ENCODE data around the gene IDH3B.
"Not testable (repeated sequence)": the region's sequence is repeated elsewhere in the genome, so short reads cannot be mapped to it uniquely, and the experiment has no call there.

IDH3B gene

DNA sequence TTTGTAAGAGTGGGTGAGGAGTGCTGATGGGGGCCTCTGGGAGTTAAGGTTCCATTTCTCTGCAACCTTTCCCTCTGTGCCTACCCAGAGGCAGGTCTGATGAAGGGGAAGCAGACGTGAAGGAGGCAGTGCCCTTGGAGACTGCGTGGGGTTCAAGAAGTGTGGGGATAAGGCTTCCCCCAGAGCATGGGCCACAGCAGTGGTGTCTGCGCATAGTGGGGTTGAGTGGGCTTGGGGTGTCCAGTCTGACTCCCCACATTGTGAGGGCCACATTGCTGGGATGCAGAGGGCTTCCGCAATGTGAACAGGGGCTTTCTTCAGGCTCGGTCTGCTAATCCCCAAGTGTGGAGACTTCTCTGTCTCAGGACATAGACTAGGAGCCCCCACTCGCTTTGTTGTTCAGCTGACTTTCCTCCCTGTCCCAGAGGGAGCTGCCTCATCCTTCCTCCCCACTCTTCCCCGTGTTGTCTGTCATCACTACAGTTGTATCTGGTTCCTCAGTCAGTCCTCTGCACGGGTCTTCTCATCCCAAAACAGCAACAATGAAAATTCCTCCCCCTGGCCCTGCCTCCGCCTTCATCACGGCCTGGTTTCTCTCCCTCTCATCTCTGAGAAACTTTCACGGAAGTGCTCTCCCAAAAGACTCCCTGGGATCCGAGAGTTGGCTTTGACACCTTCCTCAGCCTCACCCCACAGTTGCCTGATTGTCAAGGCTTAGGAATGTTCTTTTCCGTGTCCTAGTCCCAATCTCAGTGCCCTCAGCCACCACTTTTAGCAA lies 31.4 kb upstream of the IDH3B start:
- in situ Hi-C loops (cut with MboI; ENCODE audit: low sequenced_read_pairs): no loop called here

DNA sequence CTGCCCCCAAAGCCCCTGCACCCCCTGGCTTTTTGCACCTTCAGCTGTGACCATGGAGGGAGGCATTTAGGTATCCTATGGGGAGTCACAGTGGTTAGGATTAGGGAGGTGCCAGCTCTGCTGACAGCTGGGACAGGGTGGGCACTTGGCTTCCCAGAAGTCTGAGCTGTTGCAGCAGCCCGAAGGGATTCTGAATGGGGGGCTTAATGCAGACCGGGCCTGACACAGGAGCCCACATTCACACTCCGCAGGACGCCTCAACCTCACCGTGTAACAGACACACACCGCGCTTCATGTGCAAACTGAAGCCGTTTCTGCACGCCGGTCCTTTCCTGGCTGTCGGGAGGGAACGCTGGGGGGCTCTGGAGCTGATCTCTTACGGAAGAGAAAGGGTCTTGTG lies 30.5 kb upstream of the IDH3B start:
- in situ Hi-C loops (cut with MboI; ENCODE audit: low sequenced_read_pairs): no loop called here

GRCh38 chr20:2694008-2694471 lies 30.0 kb upstream of the IDH3B start:
- in situ Hi-C loops (cut with MboI; ENCODE audit: low sequenced_read_pairs): no loop called here

DNA sequence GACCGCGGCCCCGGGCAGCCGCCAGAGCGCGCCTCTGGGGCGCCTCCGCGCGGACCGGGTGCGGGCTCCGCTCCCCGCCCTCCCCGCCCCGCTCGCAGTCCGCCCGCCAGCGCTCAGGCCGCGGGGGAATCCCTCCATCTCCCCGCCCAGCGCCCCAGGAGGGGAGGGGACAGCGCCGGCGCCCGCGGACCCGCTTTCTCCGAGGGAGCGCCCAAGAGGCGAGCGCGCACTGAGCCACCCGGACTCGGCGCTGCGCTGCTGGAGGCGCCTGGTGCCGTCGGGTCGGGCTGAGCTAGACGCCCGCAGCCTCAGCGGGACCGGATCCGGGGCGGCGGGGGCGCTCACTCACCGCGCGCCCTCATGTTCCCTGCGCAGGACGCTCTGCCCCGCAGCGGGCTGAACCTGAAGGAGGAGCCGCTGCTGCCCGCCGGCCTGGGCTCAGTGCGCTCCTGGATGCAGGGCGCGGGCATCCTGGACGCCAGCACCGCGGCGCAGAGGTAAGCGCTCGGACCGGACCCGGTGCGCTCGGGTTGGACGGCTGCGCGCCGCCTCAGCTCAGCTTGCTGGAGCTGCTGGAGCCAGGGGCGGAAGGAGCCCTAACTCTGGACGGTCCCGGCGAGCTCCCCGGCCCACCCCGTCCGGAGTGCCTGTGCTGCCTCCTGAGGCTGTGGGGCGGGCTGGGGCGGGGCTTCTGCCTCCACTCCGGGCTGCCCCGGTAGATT lies 29.4 kb upstream of the IDH3B start:
- in situ Hi-C loops (cut with MboI; ENCODE audit: low sequenced_read_pairs): no loop called here

DNA sequence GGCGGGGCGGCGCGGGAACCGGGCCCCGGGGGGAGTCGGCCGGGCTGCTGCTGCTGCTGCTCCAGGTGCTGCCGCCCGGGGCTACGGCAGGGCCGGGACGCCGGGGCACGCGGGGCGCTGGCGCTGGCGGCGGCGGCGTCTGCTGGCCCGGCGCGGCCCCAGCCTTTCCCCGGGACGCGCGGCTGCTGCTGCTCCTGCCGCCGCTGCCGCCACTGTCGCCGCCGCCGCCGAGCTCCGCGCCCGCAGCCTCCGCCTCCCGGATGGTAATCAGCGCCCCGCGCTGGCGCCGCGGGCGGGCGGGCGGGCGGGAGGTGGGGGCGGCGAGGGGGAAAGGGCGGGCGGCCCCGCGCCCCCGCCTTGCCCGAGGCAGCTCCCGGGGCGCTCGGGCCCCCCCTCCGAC lies 28.9 kb upstream of the IDH3B start:
- in situ Hi-C loops (cut with MboI; ENCODE audit: low sequenced_read_pairs): no loop called here

DNA sequence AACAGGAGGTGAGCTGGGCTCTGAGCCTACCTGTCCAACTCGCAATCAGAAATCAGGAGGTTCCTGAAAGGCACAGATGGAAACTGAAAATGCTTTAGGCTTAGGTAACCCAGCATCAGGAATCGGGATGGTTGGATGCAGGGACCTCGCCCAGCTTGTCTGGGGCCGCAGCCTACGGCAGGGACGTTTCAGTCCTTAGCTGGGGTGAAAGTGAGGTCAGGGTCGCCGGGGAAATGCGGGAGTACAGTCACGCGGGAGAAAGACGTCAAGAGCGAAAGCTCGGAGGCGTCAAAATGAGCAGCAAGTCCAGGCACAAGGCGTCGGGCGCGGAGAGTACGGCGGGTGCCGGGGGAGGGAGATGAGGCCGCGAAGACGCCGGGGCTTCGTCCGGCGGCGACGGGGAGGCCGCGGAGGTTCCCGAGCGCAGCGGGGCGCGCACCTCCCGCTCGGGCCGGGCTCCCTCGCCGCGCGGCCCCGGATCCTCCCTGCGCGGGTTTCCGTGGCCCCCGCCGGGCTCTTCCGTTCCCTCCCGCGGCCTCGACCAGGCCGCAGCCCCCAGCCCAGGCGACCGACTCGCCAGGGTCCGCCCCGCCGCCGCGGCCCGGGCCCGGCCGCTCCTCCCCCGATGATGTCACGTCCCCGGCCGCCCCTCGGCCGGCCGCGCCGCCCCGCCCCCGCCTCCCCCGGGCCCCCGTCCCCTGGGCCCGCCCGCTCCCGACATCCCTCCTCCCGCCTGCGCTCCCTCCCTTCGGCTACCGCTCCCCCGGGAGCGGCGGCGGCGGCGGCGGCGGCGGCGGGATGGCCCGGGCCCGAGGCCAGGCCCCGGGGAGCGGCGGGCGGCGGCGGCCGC lies 28.2 kb upstream of the IDH3B start, which contains the start of gene EBF4:
TSS of gene EBF4 (plus strand) at position 745 of the 850 bp plus-strand sequence. CDS start 866 bp downstream, outside the sequence.
- in situ Hi-C loops (cut with MboI; ENCODE audit: low sequenced_read_pairs): no loop called here

DNA sequence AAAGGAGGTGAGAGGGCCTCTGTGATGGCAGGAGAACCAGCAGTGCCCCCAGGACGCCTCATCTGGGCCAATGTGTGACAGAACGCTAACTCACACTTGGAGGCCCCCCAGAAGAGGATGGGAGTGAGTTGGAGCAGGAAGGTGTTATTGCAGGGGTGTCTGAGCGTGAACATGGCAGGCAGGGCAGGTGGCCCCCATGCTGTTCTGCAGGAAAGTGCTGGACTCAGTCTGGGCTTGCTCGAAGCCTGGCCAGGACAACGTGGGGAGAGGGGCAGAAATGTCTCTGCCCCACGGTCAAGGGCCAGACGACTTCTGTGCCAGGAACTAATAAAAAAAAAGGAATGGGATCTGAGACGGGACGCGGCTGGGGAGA lies 27.6 kb upstream of the IDH3B start:
- in situ Hi-C loops (cut with MboI; ENCODE audit: low sequenced_read_pairs): no loop called here

DNA sequence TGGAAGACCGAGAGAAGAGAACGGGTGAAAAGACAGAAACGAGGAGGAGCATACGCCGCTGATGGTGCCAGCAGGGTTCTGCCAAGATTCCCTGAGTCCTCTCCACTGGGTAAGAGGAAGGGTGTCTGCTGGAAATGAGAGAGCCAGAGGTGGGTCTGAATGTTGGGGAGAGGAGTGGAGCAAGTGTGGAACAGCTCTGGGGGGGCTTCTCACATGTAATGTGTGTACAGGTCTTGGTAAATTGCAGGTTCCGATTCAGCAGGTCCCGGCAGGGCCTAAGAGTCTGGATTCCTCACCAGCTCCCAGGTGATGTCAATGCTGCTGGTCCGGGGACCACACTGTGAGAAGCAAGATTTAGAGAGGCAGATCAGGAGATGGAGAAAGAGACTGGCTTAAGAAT lies 27.1 kb upstream of the IDH3B start:
- in situ Hi-C loops (cut with MboI; ENCODE audit: low sequenced_read_pairs): no loop called here

- in situ Hi-C loops (cut with MboI; ENCODE audit: low sequenced_read_pairs): no loop called here
These were observed 26.7 kb upstream of the IDH3B start for GRCh38 chr20:2690718-2691117.

- in situ Hi-C loops (cut with MboI; ENCODE audit: low sequenced_read_pairs): no loop called here
These were observed 26.2 kb upstream of the IDH3B start for GRCh38 chr20:2690213-2690612.

DNA sequence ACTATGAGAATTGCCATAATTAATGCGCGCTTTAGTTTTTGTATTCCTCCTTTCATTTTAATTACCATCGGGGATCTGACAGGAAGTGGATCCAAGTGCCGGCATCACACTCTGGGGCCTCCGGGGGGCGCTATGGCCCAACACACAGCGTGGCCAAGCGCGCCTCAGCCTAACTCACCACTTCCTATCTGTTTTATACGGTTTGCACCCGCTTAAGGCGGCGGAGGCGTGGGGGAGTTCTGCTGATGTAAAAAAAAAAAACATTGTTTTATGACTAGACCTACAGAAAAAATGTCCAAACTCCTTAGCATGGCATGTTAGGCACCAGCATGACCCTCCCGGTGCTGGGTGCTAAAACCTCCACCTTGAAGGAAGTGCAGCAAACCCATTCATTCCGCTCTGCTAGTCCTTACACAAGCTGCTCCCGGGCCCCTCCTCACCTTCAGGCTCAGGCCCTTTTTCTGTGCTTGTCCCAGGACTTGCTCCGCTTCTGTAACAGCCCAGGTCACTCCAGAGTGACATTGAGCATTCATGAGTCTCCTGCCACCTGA lies 24.1 kb upstream of the IDH3B start:
- in situ Hi-C loops (cut with MboI; ENCODE audit: low sequenced_read_pairs): no loop called here

GRCh38 chr20:2687514-2687913 lies 23.5 kb upstream of the IDH3B start:
- in situ Hi-C loops (cut with MboI; ENCODE audit: low sequenced_read_pairs): no loop called here

DNA sequence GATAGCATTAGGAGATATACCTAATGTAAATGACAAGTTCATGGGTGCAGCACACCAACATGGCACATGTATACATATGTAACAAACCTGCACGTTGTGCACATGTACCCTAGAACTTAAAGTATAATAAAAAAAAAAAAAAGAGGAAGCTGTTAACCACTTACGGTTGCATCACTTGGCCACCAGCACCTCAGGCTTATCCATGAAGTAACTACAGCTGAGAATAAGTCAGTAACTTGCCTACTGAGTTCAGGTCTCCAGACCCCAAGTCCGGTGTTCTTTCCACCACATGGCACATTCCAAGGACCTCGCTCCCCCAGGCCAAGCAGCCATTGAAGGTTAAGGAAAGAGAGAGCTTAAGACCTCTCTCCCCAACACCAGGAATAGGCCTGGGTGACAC lies 20.8 kb upstream of the IDH3B start:
- in situ Hi-C loops (cut with MboI; ENCODE audit: low sequenced_read_pairs): not testable (repeated sequence)

DNA sequence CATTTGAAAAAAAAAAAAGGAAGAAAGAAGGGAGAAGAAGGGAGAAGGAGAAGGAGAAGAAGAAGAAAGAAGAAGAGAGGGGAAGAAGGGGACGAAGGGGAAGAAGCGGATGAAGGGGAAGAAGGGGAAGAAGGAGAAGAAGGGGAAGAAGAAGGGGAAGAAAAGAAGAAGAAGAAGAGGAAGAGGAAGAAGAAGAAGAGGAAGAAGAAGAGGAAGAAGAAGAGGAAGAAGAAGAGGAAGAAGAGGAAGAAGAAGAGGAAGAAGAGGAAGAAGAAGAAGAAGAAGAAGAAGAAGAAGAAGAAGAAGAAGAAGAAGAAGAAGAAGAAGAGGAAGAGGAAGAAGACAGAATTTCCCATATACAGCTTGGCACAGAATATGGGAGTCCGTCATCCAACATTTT lies 18.0 kb upstream of the IDH3B start:
- in situ Hi-C loops (cut with MboI; ENCODE audit: low sequenced_read_pairs): not testable (repeated sequence)

DNA sequence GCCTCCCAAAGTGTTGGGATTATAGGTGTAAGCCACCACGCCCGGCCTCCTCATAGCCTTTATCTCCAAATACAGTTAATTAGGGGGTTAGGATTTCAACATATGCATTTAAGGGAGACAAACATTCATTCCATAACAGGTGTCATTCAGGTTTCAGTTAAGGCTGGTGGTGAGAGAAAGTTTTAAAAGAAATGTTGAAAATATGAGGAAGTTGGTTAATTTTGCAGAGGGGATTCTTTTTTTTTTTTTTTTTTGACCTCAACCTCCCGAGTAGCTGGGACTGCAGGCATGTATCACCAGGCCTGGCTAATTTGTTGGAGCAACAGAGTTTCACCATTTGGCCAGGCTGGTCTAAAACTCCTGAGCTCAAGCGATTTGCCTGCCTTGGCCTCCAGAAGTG lies 16.0 kb upstream of the IDH3B start:
- in situ Hi-C loops (cut with MboI; ENCODE audit: low sequenced_read_pairs): no loop called here

DNA sequence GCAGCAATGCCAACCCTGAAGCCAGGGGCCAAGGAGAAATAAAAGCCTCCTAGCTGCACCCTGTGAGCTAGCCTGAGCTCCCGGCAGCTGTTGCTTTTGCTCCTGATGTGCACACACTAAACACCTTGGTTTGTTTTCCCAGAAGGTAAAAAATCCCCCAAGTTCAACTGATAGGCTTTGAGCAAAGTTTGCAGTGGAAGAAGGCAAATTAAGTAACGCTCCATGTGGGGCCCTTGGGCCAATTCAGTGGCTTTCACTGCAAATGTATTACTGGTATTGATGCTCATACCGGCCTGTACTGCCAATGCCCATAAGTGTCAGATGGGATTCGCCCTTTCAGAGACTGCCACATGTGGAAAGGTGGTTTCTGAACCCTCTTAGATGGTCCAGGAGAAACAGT lies 9.4 kb upstream of the IDH3B start:
- in situ Hi-C loops (cut with MboI; ENCODE audit: low sequenced_read_pairs): no loop called here

- in situ Hi-C loops (cut with MboI; ENCODE audit: low sequenced_read_pairs): no loop called here
These were observed 8.4 kb upstream of the IDH3B start for GRCh38 chr20:2672446-2672845.

DNA sequence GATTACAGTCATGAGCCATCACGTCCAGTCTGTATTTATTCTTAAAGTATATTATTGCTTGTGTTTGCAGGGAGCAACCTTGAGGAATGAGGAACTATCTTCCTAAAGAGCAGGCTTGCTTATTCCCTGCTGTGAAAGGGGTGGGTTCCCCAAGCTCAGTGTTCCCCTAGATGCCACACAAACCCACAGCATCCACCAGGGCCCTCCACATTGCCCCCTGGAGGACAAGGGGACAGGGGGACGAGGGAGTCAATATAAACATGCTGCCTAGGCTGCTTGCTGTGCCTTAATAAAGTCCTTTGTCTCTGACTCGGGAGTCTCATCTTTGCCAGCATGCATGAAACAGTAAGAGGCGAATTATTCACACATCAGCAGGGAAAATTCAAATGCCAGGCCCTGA lies 8.0 kb upstream of the IDH3B start:
- in situ Hi-C loops (cut with MboI; ENCODE audit: low sequenced_read_pairs): no loop called here

DNA sequence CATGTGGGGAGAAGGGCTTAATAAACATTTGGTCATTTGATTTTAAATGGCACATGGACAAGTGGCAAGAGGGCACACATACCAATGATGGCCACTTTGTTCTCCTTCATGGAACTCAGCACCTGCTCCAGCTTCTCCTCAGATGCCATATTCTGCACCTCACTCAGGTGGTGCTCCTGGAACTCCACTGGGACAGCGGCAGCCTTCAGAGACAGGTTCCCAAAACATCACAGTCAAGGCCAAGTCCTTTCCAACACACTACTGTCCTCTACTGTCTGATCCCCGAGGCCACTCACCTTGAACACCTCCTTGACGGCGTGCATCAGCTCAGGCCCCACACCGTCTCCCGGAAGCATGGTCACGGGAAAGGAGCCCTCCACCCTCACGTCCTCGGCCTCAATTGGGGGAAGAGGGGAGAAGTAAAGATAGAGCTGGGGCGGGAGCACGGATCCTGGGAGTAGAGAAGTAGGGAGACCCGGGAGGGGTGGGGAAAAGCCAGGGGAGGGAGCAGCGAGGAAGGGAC lies 591 bp downstream of the IDH3B start:
- in situ Hi-C loops (cut with MboI; ENCODE audit: low sequenced_read_pairs): no loop called here

GRCh38 chr20:2659547-2659946 lies 4.5 kb downstream of the IDH3B start:
- in situ Hi-C loops (cut with MboI; ENCODE audit: low sequenced_read_pairs): no loop called here

Data from HL-60/S4 (cell line).